Left lung (tissue), 10 donors: ENCODE data around the gene NTM. TPM values are rescaled to one million over a fixed set of nuclear protein-coding genes. Genes with fewer than 3 reads are reported as not detected.

Experiments used
- ATAC-seq: fragments of 200-7000 bp; cut with Tn5 transposase; one replicate; pipeline ENCODE4 v1.9.1; 2020; ENCODE audit warnings: moderate library complexity
- DNase-seq, 4 donors: peaks; one replicate each; pipeline ENCODE4 v3.0.0-alpha.2; 2013 to 2020
- H3K27ac ChIP-seq, 2 donors: fragments of 200-600 bp; sonication (generic) in 1 of 2; one replicate each; pipeline versions ENCODE4 v1.5.0 to v1.8.0; 2020 to 2021
- H3K27me3 ChIP-seq, 2 donors: fragments of 200-600 bp; sonication (generic) in 1 of 2; one replicate each; pipeline versions ENCODE4 v1.5.0 to v1.8.0; 2020 to 2021
- H3K36me3 ChIP-seq, 2 donors: fragments of 200-600 bp; sonication (generic) in 1 of 2; one replicate each; pipeline versions ENCODE4 v1.5.0 to v1.8.0; 2020 to 2021
- H3K4me1 ChIP-seq, 2 donors: fragments of 200-600 bp; one replicate each; pipeline ENCODE4 v1.8.0; 2021
- H3K4me3 ChIP-seq, 2 donors: fragments of 200-600 bp; sonication (generic) in 1 of 2; one replicate each; pipeline versions ENCODE4 v1.5.0 to v1.8.0; 2020 to 2021; ENCODE audit warnings: mild to moderate bottlenecking in 1 of 2
- H3K9me3 ChIP-seq, 2 donors: fragments of 200-600 bp; sonication (generic) in 1 of 2; one replicate each; pipeline versions ENCODE4 v1.5.0 to v1.8.0; 2020 to 2021
- intact Hi-C, 2 donors: fragments of 100-400 bp; cut with DNase I; formaldehyde crosslinking; loops; one replicate each; pipeline versions ENCODE4 v1.11.2 to v1.14.2; 2022
- polyA plus RNA-seq, 6 donors: library from polyadenylated mRNA; unstranded; fragments of 120-200 nt; gene quantifications; one replicate each; pipeline ENCODE4 v1.2.1, GENCODE V29; 2013; ENCODE audit not compliant: insufficient read length in 6 of 6
- total RNA-seq, 2 donors: library from RNA; stranded (reverse); fragmentation: NEBNext Ultra II Directional; extraction: Animal tissue kit (Norgen Biotek cat#: 25700); gene quantifications; one replicate each; pipeline ENCODE4 v1.2.1, GENCODE V29; 2021
- TF ChIP-seq, protein P1 (sequence below), 2 donors: fragments of 200-600 bp; sonication (generic) in 1 of 2; IDR thresholded peaks; one replicate each; pipeline versions ENCODE4 v1.5.0 to v1.8.0; 2021; ENCODE audit warnings: antibody characterized with exemption in 2 of 2
- donor health status: DM: no; HTN: yes; CAD: no.
- donor health status: DM: no; HTN: no; CAD: no.

Gene NTM
- total and polyA plus RNA-seq, 8 donors = 9.5 to 31.0 (median 21.1) TPM

DNA sequence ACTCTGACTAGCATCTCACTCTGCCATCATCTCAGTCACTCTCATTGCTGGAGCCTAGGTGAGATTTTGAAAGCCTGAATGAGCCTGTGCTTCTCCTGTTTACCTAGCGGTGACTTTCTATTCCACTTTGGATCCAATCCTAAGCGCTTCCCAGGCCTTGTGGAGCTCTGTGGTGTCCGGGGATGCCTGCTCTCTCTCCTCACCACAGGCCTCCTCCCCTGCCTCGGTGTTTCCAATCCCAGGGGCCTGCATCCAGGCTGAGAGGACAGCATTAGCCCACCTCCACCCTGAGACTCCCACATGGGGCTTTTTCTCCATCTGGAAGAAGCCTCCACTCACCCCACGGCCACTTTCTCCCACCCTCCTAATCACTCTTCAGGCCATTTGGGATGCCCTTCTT is 380.3 kb downstream of the NTM start:
- intact Hi-C loops = no loop called here
- DNase-seq = no peak

DNA sequence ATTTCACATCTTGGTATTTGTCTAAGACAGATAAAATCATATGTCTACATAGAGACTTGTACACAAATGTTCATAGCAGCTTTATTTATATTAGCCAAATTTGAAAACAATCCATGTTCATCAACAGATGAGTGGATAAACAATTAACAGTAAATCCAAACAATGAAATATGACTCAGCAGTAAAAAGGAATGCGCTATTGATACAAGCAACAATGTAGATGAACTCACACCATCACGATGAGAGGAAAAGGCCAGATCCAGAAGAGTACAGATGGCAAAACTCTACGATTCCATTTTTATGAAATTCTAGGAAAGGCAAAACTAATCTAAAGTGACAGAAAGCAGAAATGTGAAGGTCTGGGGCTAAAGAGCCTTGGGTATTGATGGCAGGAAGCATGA is 384.3 kb downstream of the NTM start:
- intact Hi-C loops = no loop called here
- Histone ChIP-seq H3K27ac (no peak overlapping the region), H3K36me3 (no peaks in the 10 kb centered on the region), H3K4me1 (no peaks in the 10 kb centered on the region), H3K27me3 (no peaks in the 10 kb centered on the region), H3K4me3 (no peak overlapping the region), H3K9me3 (no peaks in the 10 kb centered on the region)
- DNase-seq (no peak), ATAC-seq (no peak)
- TF ChIP-seq, protein P1, sequence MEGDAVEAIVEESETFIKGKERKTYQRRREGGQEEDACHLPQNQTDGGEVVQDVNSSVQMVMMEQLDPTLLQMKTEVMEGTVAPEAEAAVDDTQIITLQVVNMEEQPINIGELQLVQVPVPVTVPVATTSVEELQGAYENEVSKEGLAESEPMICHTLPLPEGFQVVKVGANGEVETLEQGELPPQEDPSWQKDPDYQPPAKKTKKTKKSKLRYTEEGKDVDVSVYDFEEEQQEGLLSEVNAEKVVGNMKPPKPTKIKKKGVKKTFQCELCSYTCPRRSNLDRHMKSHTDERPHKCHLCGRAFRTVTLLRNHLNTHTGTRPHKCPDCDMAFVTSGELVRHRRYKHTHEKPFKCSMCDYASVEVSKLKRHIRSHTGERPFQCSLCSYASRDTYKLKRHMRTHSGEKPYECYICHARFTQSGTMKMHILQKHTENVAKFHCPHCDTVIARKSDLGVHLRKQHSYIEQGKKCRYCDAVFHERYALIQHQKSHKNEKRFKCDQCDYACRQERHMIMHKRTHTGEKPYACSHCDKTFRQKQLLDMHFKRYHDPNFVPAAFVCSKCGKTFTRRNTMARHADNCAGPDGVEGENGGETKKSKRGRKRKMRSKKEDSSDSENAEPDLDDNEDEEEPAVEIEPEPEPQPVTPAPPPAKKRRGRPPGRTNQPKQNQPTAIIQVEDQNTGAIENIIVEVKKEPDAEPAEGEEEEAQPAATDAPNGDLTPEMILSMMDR (IDR thresholded peaks at IDR 0.05) = no peak

More for the DNA sequence above, 380.3 kb downstream of the NTM start:
- ATAC-seq = no peak
- Histone ChIP-seq H3K9me3 (no peaks in the 10 kb centered on the region), H3K27me3 (no peaks in the 10 kb centered on the region), H3K27ac (no peak overlapping the region), H3K4me1 (no peaks in the 10 kb centered on the region), H3K4me3 (no peak overlapping the region), H3K36me3 (no peaks in the 10 kb centered on the region)
- TF ChIP-seq, protein P1 (IDR thresholded peaks at IDR 0.05) = no peak

DNA sequence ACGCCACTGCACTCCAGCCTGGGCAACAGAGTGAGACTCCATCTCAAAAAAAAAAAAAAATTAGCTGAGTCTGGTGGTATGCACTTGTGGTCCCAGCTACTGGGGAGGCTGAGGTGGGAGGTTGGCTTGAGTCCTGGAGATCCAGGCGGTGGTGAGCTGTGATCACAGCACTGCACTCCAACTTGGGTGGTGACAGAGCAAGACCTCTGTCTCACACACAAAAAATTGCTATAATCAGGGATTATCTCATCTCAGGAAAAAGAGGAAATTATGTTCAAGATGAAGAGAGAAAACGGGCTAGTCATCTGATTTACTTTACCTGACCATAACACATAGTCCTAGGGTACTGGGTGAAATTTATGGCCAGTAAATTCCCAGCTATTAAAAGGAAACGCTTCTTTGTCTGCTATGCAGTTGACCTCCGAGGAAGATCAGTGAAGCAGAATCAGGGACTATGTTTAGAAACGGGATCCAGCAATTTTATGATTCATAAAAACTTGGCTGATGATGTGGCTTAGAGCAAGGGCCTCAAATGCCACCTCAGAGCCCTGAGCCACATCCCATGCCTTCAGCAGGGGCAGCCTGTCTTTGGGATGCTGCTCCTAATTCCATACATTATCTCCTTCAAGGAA is 386.2 kb downstream of the NTM start:
- no peaks in the 10 kb centered on the region for H3K36me3 ChIP-seq
- intact Hi-C loops = no loop called here
- H3K27me3 ChIP-seq = no peaks in the 10 kb centered on the region
- ATAC-seq = no peak
- TF ChIP-seq, protein P1 (IDR thresholded peaks at IDR 0.05) = no peak
- H3K9me3 ChIP-seq = no peaks in the 10 kb centered on the region
- no peaks in the 10 kb centered on the region for H3K4me1 ChIP-seq
- DNase-seq = no peak
- no peak overlapping the region for H3K4me3 ChIP-seq
- H3K27ac ChIP-seq = no peak overlapping the region

DNA sequence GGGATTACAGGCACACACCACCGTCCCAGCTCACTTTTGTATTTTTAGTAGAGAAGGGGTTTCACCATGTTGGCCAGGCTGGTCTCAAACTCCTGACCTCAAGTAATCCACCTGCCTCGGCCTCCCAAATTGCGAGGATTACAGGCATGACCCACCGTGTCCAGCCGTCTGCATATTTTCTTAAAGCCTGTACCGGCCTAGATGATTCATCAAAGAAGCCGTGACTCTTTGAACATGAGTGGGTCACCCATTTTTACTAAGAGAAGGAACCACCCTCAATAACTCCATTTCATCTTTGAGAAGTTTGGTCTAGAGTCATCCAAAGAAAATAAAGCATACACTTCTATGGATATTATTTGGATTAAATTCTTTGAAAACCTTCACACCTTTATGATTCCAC is 388.3 kb downstream of the NTM start:
- H3K36me3 ChIP-seq = no peaks in the 10 kb centered on the region

DNA sequence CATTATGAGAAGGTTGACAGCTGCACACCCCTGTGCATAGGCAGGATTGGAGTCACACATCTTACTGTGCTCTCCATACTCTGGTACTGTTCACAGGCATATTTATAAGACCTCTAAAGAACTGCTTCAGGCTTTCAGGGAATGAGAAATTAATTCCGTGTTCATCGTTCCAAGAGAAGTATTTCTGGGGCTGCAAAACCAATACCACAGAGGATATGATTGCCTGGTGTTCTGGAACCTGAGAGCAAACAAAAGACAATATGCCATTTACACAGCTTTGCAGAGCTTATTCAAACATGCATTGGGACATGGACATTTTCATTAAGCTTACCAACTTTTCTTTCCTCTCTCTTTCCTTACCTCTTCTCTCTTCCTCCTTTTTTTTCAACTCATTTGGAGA is 388.7 kb downstream of the NTM start:
- Histone ChIP-seq H3K9me3 (no peaks in the 10 kb centered on the region), H3K27ac (no peak overlapping the region), H3K36me3 (no peaks in the 10 kb centered on the region), H3K4me1 (no peaks in the 10 kb centered on the region), H3K27me3 (no peaks in the 10 kb centered on the region), H3K4me3 (no peak overlapping the region)
- TF ChIP-seq, protein P1 (IDR thresholded peaks at IDR 0.05) = no peak
- DNase-seq = no peak
- no peak for ATAC-seq
- intact Hi-C loops = no loop called here

More for the DNA sequence above, 388.3 kb downstream of the NTM start:
- ATAC-seq (no peak), DNase-seq (no peak)
- TF ChIP-seq, protein P1 (IDR thresholded peaks at IDR 0.05) = no peak
- Histone ChIP-seq H3K4me3 (no peak overlapping the region), H3K4me1 (no peaks in the 10 kb centered on the region), H3K9me3 (no peaks in the 10 kb centered on the region), H3K27ac (no peak overlapping the region), H3K27me3 (no peaks in the 10 kb centered on the region)
- intact Hi-C loops = no loop called here
